Medulla oblongata (tissue), 1 donor: ENCODE measurements around the gene TUBA3D.
"Not testable (repeated sequence)": the region's sequence is repeated elsewhere in the genome, so short reads cannot be mapped to it uniquely, and the experiment has no call there.

Source experiments
- DNase-seq: peaks from one replicate; pipeline ENCODE4 v3.0.0-alpha.2; 2015; ENCODE audit errors: extremely low spot score

TUBA3D gene

DNA sequence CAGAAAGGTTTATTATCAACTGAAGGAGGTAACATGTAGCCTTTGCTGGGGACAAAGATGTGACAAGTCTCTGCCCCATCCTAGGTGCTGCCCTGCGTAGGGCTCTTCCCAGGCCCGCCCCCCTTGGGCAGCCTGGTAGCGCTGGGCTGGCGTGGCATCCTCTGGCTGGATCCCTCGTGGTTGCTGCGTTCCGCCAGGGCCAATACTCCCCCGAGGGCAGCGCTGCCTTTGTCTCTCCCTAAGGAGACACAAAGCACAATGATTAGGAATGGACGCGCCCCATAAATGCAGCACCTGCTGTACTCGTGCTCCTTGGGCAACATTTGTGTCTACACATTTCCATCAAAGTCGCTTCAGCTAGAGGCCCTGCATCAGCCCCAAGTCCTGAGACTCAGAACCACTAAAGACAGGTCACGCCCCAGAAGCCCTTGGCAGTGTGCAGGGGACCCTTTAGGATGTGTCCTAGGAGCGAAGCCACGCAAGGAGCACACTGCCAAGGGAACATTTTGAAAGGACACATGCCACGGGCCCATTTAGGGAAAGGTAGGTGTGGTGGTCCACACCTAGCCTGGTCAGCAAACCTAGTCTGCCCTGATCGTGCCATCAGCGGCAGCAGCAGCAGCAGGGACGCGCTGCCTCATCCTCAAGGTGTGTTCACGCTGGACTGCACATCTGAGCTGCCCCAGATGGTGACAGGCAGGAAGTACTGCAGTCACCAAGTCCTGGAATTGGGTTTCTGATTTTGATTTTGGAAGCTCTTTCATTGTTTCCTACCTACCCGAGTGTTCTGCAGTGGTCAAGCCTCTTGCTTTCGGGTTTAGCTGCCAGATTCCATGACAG lies 8.3 kb downstream of the TUBA3D start:
- DNase-seq = not testable (repeated sequence)

DNA sequence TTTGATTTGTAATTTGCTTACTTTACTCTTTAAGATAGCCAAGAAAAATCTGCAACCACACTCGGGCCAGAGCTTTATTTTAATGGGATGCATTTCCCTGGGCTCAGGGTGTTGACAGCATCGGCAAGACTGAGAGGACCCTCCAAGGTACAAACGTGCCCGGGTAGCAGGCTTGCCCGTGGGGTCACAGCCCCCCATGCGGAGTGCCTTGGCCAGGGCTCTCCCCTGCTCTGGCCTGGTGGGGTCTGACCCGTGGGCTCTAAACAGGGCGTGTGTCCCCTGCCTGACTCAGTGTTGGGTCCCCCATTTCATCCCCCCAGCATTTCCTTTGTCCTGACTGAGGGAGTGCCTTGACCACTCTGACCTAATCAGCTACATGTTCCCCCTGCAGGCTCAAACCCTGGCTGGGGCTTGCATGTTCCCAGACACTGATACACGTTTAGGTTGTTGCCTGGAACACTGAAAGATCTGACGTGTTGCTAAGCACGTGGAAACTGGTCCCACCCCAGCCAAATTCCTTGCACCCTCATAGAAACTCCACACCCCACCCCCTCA lies 9.1 kb downstream of the TUBA3D start:
- DNase-seq = not testable (repeated sequence)

DNA sequence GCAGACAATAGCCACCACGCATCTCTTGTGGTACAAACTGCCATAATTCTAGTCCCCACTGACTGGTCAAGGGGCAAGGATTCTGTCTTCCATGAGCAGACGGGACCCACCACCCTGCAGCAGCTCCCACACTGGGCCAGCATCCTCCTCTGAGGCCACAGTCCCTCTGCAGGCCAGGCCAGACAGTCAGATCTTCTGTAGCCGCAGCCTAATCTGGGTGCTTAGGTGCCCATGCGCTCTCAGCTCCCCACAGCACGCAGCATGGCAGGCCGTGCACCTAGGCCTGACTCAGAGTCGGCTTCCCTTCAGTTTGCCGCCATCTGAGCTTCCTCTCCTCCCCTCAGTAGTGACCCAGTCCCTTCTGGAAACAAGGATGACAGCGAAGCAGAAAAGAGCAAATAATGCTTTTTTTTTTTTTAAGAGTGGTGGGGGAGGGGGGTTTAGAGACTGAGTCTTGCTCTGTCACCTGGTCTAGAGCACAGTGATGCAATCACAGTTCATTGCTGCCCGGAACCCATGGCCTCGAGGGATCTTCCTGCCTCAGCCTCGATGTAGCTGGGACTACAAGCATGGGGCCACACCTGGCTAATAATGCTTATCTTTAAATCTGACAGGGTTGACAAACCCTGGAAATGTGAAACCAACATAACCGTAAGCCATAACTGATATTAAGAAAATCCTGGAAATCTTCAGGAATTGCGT lies 10.4 kb downstream of the TUBA3D start:
- not testable (repeated sequence) for DNase-seq

DNA sequence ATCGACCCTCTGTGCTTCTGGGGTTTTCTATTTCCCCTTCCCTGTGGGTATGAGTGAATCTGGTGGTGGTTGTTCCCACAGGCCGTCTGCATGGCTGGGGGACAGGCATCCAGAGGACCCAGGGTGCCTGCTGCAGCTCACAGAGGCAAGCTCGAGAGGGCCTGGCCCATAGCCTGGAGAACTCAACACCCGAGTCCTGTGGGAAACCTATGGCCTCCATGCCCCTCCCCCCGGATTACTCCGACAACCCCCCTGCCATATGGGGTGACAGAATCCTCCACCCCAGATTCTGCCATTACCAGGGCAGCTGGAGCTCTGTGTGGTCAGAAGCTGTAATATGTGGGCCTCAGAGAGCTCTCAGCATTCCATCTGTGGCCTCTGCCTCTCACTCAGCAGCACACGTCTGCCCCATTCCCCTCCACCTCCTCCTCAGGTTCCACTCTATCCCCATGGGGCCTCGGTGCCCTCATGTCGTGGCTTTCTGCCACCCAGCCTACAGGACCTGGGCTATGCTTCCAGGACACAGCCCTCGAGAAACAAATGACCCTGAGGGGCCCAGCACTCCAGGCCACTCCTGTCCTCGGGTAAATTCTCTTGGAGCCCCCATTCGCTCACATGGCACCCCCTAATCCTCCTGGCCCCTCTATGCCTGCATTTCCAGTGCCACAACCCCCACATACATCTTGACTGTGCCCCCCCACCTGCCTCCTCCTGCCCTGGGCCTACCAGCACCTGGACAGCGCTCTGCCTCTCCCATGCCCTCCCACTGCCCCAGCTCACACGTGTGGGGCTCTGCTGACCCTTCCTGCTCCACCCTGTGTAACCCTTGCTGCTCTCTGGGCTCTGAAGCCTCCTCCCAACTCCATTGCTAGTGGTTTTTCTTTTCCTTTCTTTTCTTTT lies 12.6 kb downstream of the TUBA3D start:
- DNase-seq = no peak

DNA sequence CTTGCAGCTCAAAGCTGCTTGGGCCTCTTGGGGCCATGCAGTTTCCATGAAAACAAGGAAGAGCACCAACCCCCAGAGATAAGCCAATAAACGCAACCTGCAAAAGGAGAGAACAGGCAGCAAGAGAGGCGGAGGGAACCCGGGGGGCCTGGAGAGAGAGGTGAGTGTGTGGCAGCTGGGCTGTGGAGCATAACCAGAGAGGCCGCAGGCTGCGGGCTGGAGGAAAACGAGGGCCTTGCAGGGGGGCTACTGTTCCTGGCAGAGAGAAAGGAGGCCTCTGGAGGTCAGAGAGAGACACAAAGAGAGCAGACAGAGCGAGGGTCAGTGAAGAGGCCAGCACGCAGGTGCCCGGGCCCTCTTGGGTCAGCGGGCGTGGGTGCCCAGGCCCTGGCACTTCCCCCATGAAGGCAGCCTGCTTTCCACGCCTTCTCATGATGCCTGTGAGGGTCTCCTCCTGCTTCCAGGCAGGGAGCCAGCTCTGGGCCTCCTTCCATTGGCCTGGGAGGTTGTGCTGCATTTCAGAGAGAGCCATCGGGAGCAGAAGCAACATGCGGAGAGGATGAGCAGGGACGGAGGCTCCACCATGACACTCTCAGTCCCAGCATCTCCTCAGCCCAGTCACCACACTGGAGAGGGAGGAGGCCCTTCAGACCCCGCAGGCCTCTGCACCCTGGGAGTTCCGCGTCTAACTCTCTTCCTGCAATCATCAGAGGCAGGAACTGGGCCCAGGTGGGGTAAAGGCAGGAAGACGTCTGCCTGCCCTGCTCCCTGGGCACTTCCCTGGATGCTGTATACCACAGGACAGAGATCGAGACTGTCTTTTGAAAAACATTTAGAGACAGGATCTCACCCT lies 14.9 kb downstream of the TUBA3D start:
- DNase-seq = peak; percentile 36

DNA sequence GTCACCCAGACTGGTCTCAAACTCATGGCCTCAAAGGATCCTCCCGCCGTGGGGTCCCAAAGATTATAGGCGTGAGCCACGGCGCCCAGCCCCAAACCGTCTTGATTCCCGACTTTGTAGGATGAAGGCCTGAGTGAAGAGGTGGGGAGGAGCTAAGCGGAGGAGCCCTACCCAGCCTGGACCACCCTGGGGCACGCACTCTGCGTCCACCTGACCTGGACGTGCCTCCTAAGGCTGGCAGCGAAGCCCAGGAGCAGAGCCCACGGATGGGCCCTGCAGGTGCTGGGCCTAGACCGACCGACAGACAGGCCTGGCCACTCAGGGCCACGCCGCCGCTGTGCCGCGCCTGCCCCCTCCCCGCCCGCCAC lies 15.5 kb downstream of the TUBA3D start:
- DNase-seq = not testable (repeated sequence)

DNA sequence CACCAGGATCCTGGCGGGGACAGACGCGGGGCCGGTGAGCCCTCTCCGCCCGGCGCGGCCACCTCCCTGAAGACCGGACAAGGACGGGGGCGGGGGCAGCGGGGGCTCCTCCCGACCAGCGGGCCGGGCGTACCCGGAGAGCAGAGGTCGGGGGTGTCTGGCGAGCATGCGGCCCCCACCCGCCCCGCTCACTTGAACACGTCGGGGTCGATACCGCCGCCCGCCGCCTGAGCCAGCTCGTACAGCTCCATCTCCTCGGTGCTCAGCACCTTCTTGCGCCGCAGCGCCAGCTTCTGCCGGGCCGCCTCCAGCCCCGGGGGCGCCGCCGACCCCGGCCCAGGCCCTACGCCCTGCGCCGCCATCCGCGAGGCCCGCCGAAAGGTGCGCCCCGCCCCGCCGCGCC lies 16.1 kb downstream of the TUBA3D start, which contains the start of gene MZT2A:
MZT2A (minus strand) TSS at position 383 of the 403 bp plus-strand sequence; CDS start at position 362, 21 bp downstream.
- DNase-seq = not testable (repeated sequence)

DNA sequence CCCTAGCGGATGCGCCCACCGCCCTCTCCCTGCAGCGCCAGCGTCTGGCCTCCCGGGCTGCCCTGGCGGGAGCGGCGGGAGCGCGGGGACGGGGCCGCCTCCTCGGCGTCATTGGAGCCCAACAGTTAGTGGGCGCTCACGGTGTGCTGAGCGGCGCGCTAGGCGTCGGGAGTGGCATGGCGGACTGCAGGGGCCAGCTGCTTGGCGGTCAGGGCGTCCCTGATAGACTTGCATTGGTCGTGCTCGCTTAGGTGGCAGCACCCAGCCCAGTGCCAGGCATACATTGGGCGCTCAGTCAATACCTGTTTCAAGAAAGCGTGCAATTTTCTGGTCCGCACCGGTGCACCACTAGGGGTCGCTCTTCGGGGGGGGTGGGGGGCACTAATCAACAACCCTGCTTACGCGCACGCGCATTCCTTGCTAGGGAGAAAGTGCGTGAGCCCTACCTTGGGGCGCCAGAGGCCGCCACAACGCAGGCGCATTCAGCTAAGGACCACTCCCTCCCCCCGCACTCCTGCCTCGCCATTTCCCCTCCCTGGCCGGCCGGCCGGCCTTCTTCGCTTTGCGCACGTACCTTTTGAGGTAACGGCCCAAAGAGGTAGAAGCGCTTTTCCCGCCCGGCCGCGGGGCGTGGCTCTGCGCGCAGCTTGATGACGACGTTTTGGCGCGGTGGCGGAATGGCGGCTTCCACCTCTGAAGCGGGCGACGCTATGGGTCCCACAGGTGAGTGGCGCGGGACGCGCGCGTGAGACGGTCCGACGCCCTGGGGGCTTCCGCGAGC lies 16.7 kb downstream of the TUBA3D start:
- peak; percentile 94 for DNase-seq

DNA sequence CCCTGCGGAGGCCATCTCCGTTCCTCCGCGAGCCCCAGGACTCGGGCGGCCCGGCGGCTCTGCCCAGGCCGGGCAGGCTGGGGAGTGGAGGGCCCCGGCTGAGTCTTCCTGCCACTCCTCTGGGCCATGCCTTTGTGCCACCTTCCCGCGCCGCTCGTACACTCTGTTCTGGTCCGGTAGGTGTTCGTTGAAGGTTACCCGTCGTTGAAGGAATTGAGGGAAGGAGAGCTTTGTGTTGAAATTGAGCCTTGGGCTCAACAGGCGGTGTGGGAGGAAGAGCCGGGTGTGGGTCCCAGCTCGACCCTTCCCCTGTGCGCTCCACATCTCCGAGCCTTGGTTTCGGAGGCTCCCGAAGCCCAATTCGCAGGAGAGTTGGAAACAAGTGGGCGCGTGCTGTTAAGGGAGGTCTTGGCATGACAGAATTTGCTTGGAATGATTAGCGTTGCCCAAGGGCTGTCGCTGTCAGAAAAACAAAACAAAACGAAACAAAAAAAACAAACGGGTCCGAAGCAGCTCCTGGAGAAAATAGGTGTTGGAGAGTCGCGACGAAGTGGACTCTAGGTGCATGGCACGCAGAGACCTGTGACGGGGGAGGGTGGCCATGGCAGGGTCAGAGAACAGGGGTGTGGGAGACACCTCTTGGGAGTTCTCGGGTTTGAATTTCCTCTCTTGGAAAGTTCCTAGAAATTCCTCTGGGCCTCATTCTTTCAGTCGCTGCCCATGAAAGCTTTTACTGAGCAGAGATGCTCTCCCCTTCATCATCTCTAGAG lies 17.5 kb downstream of the TUBA3D start:
- DNase-seq = peak; percentile 24

DNA sequence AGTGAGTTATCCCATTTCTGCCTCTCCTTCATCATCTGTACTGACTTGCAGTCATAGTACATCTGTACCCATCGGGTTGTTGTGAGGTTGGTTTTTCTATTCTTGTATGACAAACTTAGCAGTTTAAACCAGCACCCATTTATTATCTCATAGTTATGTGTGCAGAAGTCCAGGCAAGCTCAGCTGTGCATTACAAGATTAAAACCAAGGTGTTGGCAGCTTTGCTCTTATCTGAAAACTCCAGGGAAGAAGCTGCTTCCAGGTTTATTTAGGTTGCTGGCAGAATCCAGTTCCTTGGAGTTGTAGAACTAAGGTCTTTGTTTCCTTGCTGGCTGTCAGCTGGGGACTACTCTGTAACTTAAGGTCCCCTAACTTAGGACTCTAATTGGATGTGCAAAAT lies 19.6 kb downstream of the TUBA3D start:
- DNase-seq = not testable (repeated sequence)

DNA sequence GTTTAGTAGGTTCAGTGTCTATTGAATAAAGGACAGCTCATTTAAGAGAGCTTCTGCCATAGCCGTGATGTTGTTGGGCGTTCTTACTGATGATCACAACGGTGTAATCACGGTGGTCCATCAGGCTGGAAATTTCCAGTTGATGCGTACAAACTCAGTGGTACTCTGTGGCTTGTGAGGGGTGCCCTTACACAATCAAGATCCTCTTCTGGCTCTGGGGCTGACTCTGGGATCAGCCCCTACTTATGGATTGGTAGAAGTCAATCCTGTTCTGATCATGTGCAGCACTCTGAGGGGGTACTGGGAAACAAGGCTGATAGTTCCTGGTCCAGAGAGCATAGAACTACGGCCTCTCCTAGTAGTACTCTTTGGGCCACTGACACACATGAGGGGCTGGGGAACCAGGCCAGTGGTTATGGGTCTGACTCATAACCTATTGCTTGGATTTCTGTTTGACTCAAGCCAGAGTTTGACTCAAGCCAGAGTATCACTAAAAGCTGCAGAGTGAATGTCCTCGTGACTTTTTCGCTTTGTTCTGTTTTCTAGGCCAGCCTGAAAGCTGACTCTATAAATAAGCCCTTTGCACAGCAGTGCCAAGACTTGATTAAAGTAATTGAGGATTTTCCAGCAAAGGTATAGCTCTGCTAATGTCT lies 22.5 kb downstream of the TUBA3D start:
- DNase-seq = peak; percentile 63

DNA sequence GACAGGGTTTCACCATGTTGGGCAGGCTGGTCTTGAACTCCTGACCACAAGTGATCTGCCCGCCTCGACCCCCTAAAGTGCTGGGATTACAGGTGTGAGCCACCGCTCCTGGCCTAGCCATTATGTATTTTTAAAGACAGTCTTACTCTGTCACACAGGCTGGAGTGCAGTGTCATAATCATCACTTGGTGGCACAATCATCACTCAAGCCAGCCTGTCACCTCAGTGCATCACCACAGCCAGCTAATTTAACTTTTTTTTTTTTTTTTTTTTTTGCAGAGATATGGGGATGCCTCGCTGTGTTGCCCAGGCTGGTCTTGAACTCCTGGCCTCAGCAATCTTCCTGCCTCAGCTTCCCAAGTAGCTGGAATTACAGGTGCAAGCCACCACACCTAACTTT lies 27.7 kb downstream of the TUBA3D start:
- DNase-seq = not testable (repeated sequence)

DNA sequence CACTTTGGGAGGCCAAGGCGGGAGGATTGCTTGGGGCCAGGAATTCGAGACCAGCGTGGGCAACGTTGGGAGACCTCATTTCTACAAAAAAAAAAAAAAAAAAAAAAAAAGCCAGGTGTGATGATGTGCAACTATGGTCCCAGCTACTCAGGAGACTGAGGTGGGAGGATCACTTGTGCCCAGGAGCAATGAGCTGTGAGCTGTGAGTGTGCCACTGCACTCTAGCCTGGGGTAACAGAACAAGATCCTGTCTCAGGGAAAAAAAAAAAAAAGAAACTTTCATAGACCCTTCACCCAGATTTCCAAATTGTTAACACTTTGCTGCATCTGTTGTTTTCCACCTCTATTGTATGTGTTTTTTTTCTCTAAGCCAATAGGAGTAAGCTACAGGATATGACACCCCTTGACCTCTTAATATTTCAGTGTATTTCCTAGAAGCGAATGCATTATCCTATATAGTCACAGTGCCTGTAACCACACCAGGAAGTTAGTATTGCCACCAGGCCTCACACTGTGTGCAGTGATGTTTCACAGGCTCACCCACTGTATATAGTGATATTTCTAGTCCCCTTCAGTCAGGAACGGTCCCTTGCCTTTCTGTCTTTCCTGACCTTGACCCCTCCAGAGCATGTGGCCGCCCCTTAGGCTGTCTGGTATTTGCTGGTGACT lies 28.3 kb downstream of the TUBA3D start:
- DNase-seq = not testable (repeated sequence)

DNA sequence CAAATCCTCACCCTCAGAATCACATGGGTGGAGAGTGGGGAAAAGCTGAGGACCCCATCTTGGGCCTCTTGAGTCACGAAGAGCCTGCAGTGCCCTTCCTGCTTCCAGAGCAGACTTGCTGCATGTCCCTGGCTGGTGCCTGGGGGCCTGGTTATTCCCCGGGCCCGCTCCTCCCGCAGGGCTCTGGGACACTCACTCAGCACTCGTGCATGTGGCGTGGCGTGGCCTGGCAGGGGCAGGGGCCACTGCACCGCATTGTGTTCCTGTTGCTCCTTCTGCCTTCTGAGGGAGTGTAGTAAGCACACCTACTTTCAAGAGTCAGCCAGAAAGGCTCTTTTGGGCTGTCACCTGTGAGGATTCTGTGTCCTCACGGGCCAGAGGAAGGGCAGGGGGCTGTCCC lies 33.7 kb downstream of the TUBA3D start:
- DNase-seq = no peak

DNA sequence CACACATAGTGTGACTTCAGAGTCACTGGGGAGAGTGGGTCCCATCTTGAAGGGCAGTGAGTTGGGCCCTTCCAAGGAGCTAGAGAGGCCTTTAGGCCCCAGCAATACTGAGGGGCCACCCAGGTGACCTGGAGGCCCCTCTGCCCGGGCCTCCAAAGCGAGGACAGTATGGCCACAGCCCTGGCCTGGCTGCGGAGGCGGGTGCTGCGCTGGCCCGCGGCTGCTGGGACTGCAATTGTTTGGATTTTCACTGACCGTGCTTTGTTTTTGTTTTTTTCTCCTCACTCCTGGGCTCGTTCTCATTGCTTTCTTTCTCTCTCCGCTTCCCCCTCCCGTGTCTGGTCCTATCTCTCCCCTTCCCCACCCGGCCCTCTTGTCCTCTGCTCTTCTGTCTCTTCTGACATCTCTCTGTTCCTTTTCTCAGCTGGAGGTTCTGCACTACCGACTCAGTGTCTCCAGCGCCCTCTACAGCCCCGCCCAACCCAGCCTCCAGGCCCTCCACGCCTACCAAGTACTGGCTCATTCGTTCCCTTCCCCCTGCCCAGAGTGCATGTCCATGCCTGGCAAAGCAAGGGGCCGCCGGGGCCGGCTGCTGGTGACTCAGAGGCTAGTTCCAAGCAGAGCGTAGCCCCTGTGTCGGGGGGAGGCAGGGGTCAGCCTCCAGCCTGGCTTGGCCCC lies 35.5 kb downstream of the TUBA3D start:
- DNase-seq = peak; percentile 38

DNA sequence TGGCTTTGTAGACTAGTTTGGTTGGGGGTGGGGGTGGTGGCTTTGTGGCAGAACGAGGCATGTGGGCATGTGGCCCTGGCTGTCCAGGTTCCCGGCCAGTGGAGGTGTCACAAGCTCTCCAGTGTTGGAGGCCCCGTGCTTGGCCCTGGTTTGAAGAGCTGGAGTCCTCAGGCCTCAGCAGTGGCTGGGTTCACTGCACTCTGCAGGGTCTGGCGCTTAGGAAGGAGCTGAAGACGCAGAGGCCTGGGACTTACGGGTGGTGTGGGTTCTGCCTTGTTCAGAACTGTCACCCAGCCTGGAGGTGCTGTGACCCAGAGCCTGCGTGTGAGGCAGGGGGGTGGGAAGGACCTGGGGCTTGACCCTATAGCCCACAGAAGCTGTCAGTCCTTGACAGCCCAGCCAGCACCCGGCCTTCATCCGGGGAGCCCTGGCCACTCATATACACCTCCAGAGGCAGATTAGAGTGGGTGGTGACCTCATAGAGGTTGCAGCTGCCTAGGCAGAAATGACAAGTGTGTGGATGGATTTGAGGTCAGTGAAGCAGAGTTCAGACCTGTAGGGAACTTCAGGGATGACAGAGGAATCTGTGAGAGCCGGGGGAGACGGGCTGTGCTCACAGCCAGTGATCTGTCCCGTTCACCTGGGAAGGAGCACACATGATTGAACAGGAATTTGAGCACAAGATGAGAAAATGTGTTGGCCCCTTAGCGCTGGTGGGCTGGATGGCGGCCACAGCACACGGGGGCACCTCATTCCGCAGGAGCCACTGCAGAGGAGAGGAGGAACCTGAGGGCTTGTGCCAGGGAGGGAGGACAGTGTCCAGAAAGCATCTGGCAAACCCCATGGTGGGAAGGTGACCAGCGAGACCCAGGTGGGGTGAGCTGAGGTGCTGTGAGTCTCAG lies 36.3 kb downstream of the TUBA3D start:
- DNase-seq = peak; percentile 65
